ENCODE results near the gene DAB1. TPM values are rescaled to one million over a fixed set of nuclear protein-coding genes. Genes with fewer than 3 reads are reported as not detected.

The DAB1 gene
- total RNA-seq, 1 donor from 2014 or later, result 1.9 TPM

- Mint-ChIP-seq H3K27ac (no peak overlapping the region), H3K36me3 (no peaks in the 10 kb centered on the region), H3K4me1 (peaks cover 9% of the 10 kb centered on the region), H3K4me3 (no peak overlapping the region), H3K9me3 (no peaks in the 10 kb centered on the region), H3K27me3 (ENCODE audit: low read depth) (peaks cover 7% of the 10 kb centered on the region)
- DNase-seq (ENCODE audit: low spot score in 2 of 2, unreplicated experiment in 2 of 2), result no peak
- TF ChIP-seq CTCF (IDR thresholded peaks at IDR 0.05; ENCODE audit: unreplicated experiment), result no peak
Observed at GRCh38 chr1:57377339-57378139, 46.3 kb downstream of the DAB1 start.

- peaks cover 7% of the 10 kb centered on the region for H3K27me3 Mint-ChIP-seq (ENCODE audit: low read depth)
- H3K36me3 Mint-ChIP-seq, result no peaks in the 10 kb centered on the region
- no peak for TF ChIP-seq CTCF (IDR thresholded peaks at IDR 0.05; ENCODE audit: unreplicated experiment)
- no peak overlapping the region for H3K27ac Mint-ChIP-seq
- no peaks in the 10 kb centered on the region for H3K9me3 Mint-ChIP-seq
- no peak for DNase-seq (ENCODE audit: low spot score in 2 of 2, unreplicated experiment in 2 of 2)
- H3K4me3 Mint-ChIP-seq, result no peak overlapping the region
- peaks cover 14% of the 10 kb centered on the region for H3K4me1 Mint-ChIP-seq
Observed at GRCh38 chr1:57376041-57376440, 47.8 kb downstream of the DAB1 start.

GRCh38 chr1:57369889-57370288 lies 54.0 kb downstream of the DAB1 start:
- H3K27me3 Mint-ChIP-seq (ENCODE audit: low read depth), result no peaks in the 10 kb centered on the region
- H3K9me3 Mint-ChIP-seq, result peaks cover 5% of the 10 kb centered on the region
- DNase-seq (ENCODE audit: low spot score in 2 of 2, unreplicated experiment in 2 of 2), result no peak
- H3K27ac Mint-ChIP-seq, result no peak overlapping the region
- no peak overlapping the region for H3K4me3 Mint-ChIP-seq
- no peak for TF ChIP-seq CTCF (IDR thresholded peaks at IDR 0.05; ENCODE audit: unreplicated experiment)
- H3K4me1 Mint-ChIP-seq, result peaks cover 16% of the 10 kb centered on the region
- H3K36me3 Mint-ChIP-seq, result no peaks in the 10 kb centered on the region

GRCh38 chr1:57367945-57368344 lies 55.9 kb downstream of the DAB1 start:
- Mint-ChIP-seq H3K36me3 (no peaks in the 10 kb centered on the region), H3K9me3 (peaks cover 5% of the 10 kb centered on the region), H3K27ac (no peak overlapping the region), H3K4me3 (no peak overlapping the region), H3K27me3 (ENCODE audit: low read depth) (peaks cover 2% of the 10 kb centered on the region), H3K4me1 (peaks cover 10% of the 10 kb centered on the region)
- TF ChIP-seq CTCF (IDR thresholded peaks at IDR 0.05; ENCODE audit: unreplicated experiment), result no peak
- no peak for DNase-seq (ENCODE audit: low spot score in 2 of 2, unreplicated experiment in 2 of 2)

- Mint-ChIP-seq H3K4me1 (peaks cover 6% of the 10 kb centered on the region), H3K27me3 (ENCODE audit: low read depth) (peaks cover 2% of the 10 kb centered on the region), H3K4me3 (no peak overlapping the region), H3K36me3 (no peaks in the 10 kb centered on the region), H3K9me3 (peaks cover 14% of the 10 kb centered on the region), H3K27ac (no peak overlapping the region)
- TF ChIP-seq CTCF (IDR thresholded peaks at IDR 0.05; ENCODE audit: unreplicated experiment), result no peak
- no peak for DNase-seq (ENCODE audit: low spot score in 2 of 2, unreplicated experiment in 2 of 2)
Observed at GRCh38 chr1:57363643-57364042, 60.2 kb downstream of the DAB1 start.
